K562 (cell line): ENCODE measurements around the gene TMEM131. TPM values are rescaled to one million over a fixed set of nuclear protein-coding genes. Genes with fewer than 3 reads are reported as not detected.

Experiments
- BRCA1 ChIP-seq, 2 experiments: fragments of 450-650 bp in 1 of 2; sonication (generic) in 1 of 2; formaldehyde crosslinking in 1 of 2; IDR thresholded peaks; 2 replicates each; pipeline versions ENCODE4 v1.5.0 to v1.6.1; 2017 to 2020; ENCODE audit warnings: mild to moderate bottlenecking in 1 of 2, missing genetic modification reagents in 1 of 2
- ESRRB ChIP-seq: fragments of 250-450 bp; sonication (Bioruptor Pico); IDR thresholded peaks from 2 replicates; pipeline ENCODE4 v1.5.0; 2020; ENCODE audit warnings: mild to moderate bottlenecking, moderate library complexity, borderline replicate concordance
- PTTG1 ChIP-seq: fragments of 450-650 bp; IDR thresholded peaks from 2 replicates; pipeline ENCODE4 v1.6.1; 2016; ENCODE audit warnings: low read depth, mild to moderate bottlenecking, missing genetic modification characterization, missing compliant biosample characterization
- polyA plus RNA-seq, 8 experiments: library from polyadenylated mRNA; depleted of rRNA in 4 of 8; stranded (reverse) in 5 of 8; unstranded in 3 of 8; fragments of >200 nt; fragmentation: Nextera tagmentation in 2 of 8; fragmentation: Illumina TruSeq in 1 of 8; extraction: Ambion mirVana in 2 of 8; extraction: Trizol in 1 of 8; gene quantifications; 2 replicates each; pipeline versions ENCODE4 v1.2.1 to v1.2.3, GENCODE V29; 2011 to 2014; ENCODE audit warnings: inconsistent platforms in 1 of 8, missing spikeins in 1 of 8
- total RNA-seq, 7 experiments: library from RNA; depleted of rRNA in 6 of 7; stranded (reverse); fragments of >200 nt in 6 of 7; fragmentation: Illumina TruSeq in 2 of 7; extraction: Trizol in 2 of 7; gene quantifications; 2 replicates each; pipeline versions ENCODE4 v1.2.1 to v1.2.3, GENCODE V29; 2011 to 2021; ENCODE audit warnings: low replicate concordance in 1 of 7
- TF ChIP-seq, protein P1 (sequence below): sonication (generic); formaldehyde crosslinking; IDR thresholded peaks from 2 replicates; pipeline ENCODE4 v1.8.0; 2023; ENCODE audit warnings: missing genetic modification reagents, mild to moderate bottlenecking, borderline replicate concordance
- TF ChIP-seq, protein P2 (sequence below): sonication (generic); formaldehyde crosslinking; IDR thresholded peaks from 2 replicates; pipeline ENCODE4 v1.8.0; 2022; ENCODE audit warnings: missing genetic modification reagents, mild to moderate bottlenecking, moderate library complexity, borderline replicate concordance

TMEM131 gene
- total and polyA plus RNA-seq, 9 of the 15 experiments (the other 6 are each of a cell fraction or from before 2014, with no cell fraction given) = 2.5 to 21.1 (median 12.4) TPM

DNA sequence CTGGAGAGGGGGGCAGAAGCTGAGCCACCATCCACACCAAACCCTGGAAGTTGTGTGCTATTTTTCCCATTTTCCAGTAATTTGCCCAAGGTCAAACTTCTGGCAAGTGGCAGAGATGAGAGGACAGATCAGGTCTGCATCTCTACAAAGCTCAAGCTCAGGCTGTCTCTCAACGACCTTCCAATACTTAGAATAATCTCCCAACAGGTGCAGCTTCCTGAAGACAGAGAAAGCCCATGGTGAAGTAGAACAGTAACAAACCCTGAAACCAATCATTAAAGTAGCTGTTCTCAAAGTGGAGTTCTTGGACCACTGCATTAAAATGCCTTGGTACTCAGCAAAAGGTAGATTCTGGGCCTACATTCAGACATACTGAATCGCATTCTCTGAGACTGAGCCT is 37.6 kb downstream of the TMEM131 start (continued):
- TF ChIP-seq, protein P1, sequence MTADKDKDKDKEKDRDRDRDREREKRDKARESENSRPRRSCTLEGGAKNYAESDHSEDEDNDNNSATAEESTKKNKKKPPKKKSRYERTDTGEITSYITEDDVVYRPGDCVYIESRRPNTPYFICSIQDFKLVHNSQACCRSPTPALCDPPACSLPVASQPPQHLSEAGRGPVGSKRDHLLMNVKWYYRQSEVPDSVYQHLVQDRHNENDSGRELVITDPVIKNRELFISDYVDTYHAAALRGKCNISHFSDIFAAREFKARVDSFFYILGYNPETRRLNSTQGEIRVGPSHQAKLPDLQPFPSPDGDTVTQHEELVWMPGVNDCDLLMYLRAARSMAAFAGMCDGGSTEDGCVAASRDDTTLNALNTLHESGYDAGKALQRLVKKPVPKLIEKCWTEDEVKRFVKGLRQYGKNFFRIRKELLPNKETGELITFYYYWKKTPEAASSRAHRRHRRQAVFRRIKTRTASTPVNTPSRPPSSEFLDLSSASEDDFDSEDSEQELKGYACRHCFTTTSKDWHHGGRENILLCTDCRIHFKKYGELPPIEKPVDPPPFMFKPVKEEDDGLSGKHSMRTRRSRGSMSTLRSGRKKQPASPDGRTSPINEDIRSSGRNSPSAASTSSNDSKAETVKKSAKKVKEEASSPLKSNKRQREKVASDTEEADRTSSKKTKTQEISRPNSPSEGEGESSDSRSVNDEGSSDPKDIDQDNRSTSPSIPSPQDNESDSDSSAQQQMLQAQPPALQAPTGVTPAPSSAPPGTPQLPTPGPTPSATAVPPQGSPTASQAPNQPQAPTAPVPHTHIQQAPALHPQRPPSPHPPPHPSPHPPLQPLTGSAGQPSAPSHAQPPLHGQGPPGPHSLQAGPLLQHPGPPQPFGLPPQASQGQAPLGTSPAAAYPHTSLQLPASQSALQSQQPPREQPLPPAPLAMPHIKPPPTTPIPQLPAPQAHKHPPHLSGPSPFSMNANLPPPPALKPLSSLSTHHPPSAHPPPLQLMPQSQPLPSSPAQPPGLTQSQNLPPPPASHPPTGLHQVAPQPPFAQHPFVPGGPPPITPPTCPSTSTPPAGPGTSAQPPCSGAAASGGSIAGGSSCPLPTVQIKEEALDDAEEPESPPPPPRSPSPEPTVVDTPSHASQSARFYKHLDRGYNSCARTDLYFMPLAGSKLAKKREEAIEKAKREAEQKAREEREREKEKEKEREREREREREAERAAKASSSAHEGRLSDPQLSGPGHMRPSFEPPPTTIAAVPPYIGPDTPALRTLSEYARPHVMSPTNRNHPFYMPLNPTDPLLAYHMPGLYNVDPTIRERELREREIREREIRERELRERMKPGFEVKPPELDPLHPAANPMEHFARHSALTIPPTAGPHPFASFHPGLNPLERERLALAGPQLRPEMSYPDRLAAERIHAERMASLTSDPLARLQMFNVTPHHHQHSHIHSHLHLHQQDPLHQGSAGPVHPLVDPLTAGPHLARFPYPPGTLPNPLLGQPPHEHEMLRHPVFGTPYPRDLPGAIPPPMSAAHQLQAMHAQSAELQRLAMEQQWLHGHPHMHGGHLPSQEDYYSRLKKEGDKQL (CRISPR knock-in tag) = no peak
- TF ChIP-seq ESRRB (CRISPR knock-in tag) = no peak
- no peak for TF ChIP-seq PTTG1 (tag)
- TF ChIP-seq, protein P2, sequence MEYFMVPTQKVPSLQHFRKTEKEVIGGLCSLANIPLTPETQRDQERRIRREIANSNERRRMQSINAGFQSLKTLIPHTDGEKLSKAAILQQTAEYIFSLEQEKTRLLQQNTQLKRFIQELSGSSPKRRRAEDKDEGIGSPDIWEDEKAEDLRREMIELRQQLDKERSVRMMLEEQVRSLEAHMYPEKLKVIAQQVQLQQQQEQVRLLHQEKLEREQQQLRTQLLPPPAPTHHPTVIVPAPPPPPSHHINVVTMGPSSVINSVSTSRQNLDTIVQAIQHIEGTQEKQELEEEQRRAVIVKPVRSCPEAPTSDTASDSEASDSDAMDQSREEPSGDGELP = no peak
- TF ChIP-seq BRCA1 (IDR thresholded peaks at IDR 0.05) = no peak
- no peak for TF ChIP-seq BRCA1 (CRISPR knock-in tag; IDR thresholded peaks at IDR 0.05)
- TF ChIP-seq, all 486 proteins: peak for 0
